C4-2B (cell line): Measurements from ENCODE around the gene RASGEF1C.

Experiments used
- ZFX ChIP-seq: fragments of 450-650 bp; IDR thresholded peaks from 2 replicates; pipeline ENCODE4 v1.6.1; 2017
- TF ChIP-seq, protein P1 (sequence below): fragments of 450-650 bp; conservative IDR thresholded peaks from 2 replicates; pipeline ENCODE4 v1.5.1; 2017; ENCODE audit warnings: mild to moderate bottlenecking

GRCh38 chr5:180180421-180180820, 28.6 kb downstream of the RASGEF1C start:
- TF ChIP-seq, protein P1, sequence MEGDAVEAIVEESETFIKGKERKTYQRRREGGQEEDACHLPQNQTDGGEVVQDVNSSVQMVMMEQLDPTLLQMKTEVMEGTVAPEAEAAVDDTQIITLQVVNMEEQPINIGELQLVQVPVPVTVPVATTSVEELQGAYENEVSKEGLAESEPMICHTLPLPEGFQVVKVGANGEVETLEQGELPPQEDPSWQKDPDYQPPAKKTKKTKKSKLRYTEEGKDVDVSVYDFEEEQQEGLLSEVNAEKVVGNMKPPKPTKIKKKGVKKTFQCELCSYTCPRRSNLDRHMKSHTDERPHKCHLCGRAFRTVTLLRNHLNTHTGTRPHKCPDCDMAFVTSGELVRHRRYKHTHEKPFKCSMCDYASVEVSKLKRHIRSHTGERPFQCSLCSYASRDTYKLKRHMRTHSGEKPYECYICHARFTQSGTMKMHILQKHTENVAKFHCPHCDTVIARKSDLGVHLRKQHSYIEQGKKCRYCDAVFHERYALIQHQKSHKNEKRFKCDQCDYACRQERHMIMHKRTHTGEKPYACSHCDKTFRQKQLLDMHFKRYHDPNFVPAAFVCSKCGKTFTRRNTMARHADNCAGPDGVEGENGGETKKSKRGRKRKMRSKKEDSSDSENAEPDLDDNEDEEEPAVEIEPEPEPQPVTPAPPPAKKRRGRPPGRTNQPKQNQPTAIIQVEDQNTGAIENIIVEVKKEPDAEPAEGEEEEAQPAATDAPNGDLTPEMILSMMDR = no peak
- TF ChIP-seq ZFX = no peak
